ENCODE measurements around the gene WNK2. TPM values are rescaled to one million over a fixed set of nuclear protein-coding genes. Genes with fewer than 3 reads are reported as not detected.

The WNK2 gene
- total and polyA plus RNA-seq, 8 donors, result 0.93 to 10.4 (median 7.4) TPM

DNA sequence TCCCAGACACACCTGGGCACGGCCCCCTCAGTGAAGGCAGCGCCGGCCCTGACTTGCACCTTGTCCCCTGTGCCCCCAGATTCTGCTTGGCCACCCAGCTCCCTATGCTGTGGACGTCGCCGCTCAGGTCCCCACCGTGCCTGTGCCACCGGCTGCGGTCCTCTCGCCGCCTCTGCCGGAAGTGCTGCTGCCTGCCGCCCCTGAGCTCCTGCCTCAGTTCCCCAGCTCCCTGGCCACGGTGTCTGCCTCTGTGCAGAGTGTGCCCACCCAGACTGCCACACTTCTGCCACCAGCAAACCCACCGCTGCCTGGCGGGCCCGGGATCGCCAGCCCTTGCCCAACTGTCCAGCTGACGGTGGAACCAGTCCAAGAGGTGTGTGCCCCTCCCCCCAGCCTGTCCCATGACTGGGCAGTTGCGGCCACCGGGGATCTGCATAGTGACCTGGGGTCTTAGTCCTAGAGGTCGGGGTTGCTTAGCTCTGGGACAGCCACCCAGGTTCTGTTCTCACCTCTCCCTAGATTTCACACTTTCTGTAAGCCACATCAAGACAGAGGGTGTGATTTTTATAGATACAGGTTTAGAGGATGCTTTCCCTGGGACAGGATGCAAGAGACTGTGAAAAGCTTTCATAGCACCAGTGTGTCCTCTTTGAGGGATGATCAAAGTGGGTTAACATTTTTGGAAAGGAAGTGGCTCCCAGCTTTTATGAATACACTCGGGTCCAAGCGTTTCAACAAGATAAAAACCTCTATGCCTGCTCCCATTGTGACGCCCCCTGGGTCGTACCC is 78.0 kb downstream of the WNK2 start:
- Histone ChIP-seq H3K9me3 (no peaks in the 10 kb centered on the region), H3K4me3 (no peak overlapping the region), H3K36me3 (no peaks in the 10 kb centered on the region), H3K27ac (no peak overlapping the region), H3K4me1 (no peaks in the 10 kb centered on the region), H3K27me3 (peaks cover 0 to 6% of the 10 kb centered on the region in 2 donors)
- DNase-seq (peak in 2 of 4 donors; percentile 18 to 69), ATAC-seq (no peak)
- intact Hi-C loops (cut with DNase I), result no loop called here
- TF ChIP-seq, protein P1, sequence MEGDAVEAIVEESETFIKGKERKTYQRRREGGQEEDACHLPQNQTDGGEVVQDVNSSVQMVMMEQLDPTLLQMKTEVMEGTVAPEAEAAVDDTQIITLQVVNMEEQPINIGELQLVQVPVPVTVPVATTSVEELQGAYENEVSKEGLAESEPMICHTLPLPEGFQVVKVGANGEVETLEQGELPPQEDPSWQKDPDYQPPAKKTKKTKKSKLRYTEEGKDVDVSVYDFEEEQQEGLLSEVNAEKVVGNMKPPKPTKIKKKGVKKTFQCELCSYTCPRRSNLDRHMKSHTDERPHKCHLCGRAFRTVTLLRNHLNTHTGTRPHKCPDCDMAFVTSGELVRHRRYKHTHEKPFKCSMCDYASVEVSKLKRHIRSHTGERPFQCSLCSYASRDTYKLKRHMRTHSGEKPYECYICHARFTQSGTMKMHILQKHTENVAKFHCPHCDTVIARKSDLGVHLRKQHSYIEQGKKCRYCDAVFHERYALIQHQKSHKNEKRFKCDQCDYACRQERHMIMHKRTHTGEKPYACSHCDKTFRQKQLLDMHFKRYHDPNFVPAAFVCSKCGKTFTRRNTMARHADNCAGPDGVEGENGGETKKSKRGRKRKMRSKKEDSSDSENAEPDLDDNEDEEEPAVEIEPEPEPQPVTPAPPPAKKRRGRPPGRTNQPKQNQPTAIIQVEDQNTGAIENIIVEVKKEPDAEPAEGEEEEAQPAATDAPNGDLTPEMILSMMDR (IDR thresholded peaks at IDR 0.05), result no peak

DNA sequence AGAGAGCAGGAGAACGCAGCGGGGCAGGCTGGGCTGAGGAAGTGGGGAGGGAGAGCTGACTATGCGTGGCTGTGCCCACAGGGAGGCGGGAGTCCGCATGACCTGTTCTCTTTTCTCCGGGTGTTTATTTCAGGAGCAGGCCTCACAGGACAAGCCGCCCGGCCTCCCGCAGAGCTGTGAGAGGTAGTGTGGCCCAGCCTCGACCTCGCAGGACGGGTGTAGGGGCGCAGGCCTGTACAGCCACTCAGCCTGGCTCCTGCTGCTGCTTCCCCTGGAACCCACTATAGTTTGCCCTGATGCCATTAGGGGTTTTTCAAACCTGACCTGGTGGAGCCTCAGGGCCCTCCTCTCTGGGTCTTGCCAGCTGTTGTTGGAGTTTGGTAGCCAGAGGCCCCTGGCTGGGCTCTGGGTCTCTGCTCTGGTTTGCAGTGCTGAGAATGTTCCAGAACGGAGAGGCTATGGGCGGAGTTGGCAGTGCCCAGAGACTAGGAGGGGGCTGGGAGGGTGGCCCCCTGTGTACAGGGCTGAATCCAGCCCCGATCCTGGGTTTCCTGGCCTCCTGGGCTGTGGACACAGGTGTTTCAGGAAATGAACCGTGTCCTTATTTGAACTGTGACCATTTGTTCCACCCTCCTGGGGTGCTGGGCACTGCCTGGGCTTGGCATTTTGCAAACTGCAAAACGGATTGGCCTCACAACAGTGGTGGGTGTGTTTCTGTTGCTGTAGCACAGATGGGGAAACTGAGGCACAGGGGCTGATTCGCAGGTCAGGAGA is 78.8 kb downstream of the WNK2 start:
- H3K36me3 ChIP-seq, result no peaks in the 10 kb centered on the region
- peaks cover 0 to 6% of the 10 kb centered on the region in 2 donors for H3K27me3 ChIP-seq
- no peaks in the 10 kb centered on the region for H3K9me3 ChIP-seq
- H3K27ac ChIP-seq, result no peak overlapping the region
- intact Hi-C loops (cut with DNase I), result no loop called here
- no peak overlapping the region for H3K4me3 ChIP-seq
- ATAC-seq, result no peak
- TF ChIP-seq, protein P1 (IDR thresholded peaks at IDR 0.05), result no peak
- peak in 2 of 4 donors; percentile 28 to 69 for DNase-seq
- no peaks in the 10 kb centered on the region for H3K4me1 ChIP-seq

DNA sequence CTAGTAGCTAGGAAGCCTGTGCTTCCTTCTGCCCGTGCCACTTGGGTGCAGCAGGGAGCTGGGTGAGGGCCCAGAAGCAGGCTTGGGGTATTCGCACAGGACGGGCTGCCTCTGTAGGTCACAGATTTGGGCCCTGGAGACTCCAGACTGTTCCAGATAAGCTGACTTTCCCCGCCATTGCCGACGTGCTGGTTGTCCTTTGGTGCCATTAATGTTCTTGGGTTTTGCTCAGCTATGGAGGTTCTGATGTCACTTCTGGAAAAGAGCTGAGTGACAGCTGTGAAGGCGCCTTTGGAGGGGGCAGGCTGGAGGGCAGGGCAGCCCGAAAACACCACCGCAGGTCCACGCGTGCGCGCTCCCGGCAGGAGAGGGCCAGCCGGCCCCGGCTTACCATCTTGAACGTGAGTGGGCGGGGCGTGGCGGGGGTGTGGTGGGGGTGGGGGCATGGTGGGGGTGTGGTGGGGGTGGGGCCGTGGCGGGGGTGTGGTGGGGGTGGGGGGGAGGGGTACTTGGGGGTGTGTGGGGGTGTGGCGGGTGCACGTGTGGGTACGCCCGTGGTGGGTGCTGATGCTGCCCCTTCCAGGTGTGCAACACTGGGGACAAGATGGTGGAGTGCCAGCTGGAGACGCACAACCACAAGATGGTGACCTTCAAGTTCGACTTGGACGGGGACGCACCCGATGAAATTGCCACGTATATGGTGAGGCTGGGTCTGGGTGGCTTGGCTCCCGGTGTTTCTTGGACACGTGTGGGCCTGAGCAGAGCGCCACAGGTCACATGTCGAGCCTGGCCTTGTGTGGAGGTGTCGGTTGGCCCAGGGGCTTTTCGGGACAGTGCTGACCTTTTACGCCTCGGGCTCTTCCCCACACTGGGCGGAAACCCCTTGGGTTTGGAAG is 79.6 kb downstream of the WNK2 start:
- intact Hi-C loops (cut with DNase I), result no loop called here
- DNase-seq, result peak in 2 of 4 donors; percentile 22 to 39
- no peak overlapping the region for H3K27ac ChIP-seq
- H3K9me3 ChIP-seq, result no peaks in the 10 kb centered on the region
- no peaks in the 10 kb centered on the region for H3K36me3 ChIP-seq
- peaks cover 0 to 12% of the 10 kb centered on the region in 2 donors for H3K27me3 ChIP-seq
- TF ChIP-seq, protein P1 (IDR thresholded peaks at IDR 0.05), result no peak
- H3K4me3 ChIP-seq, result no peak overlapping the region
- H3K4me1 ChIP-seq, result no peaks in the 10 kb centered on the region
- ATAC-seq, result no peak

DNA sequence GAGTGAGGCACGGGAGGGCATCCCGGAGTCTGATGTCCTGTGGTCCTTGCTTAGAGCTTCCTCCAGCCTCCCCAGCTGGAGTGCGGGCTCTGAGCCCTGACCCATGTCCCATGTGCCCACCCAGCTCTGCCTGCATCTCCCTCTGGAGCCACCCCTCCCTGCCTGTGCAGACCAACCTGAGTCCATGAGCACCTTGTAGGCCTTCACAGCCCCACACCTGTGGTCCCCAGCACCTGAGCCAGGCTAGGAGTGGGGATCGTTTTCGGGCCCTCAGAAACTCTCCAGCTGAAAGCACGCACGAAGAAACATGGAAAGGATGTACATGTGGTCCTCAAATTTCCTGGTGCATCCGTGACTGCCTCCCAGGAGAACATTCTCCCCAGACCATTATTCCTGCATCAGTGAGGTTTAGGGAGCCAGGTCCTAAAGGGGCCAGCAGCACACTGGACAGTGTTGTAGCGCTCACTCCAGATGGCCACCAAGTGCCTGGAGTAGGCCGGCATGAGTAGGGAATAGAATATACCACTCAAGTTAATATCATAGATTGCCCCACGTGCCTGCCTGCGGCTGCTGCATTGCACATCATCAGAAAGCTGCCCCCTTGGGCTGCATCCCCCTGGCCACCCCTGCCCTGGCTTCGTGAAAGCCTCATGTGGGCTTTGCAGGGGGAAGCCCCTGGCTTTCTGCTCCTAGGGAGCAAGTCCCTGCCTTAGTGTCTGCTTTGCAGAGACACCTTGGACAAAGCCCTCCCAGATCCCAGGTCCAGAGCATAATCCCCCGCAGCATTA is 80.6 kb downstream of the WNK2 start:
- H3K36me3 ChIP-seq, result no peaks in the 10 kb centered on the region
- no peaks in the 10 kb centered on the region for H3K9me3 ChIP-seq
- no peak overlapping the region for H3K27ac ChIP-seq
- intact Hi-C loops (cut with DNase I), result no loop called here
- peak in 2 of 4 donors; percentile 11 to 35 for DNase-seq
- peaks cover 0 to 16% of the 10 kb centered on the region in 2 donors for H3K27me3 ChIP-seq
- ATAC-seq, result no peak
- H3K4me3 ChIP-seq, result no peak overlapping the region
- TF ChIP-seq, protein P1 (IDR thresholded peaks at IDR 0.05), result no peak
- no peaks in the 10 kb centered on the region for H3K4me1 ChIP-seq
